8988T (cell line): ENCODE data around the gene ATP5F1D.

ENCODE experiments used
- DNase-seq: peaks from one replicate; pipeline ENCODE4 v3.0.0; 2011

Gene ATP5F1D

GRCh38 chr19:1220976-1221903 lies 20.3 kb upstream of the ATP5F1D start:
- DNase-seq, result no peak

GRCh38 chr19:1221904-1222255 lies 19.7 kb upstream of the ATP5F1D start:
- DNase-seq, result no peak

GRCh38 chr19:1222394-1222793 lies 19.2 kb upstream of the ATP5F1D start:
- DNase-seq, result no peak

GRCh38 chr19:1223018-1223855 lies 18.3 kb upstream of the ATP5F1D start:
- peak; percentile 96 for DNase-seq

- no peak for DNase-seq
These were observed 17.3 kb upstream of the ATP5F1D start for GRCh38 chr19:1224047-1224825.

GRCh38 chr19:1224847-1225246 lies 16.7 kb upstream of the ATP5F1D start:
- DNase-seq, result no peak

GRCh38 chr19:1225440-1226226 lies 15.9 kb upstream of the ATP5F1D start:
- DNase-seq, result no peak

- DNase-seq, result no peak
These were observed 15.4 kb upstream of the ATP5F1D start for GRCh38 chr19:1226227-1226518.

GRCh38 chr19:1226522-1227303 lies 14.8 kb upstream of the ATP5F1D start:
- DNase-seq, result no peak

- DNase-seq, result no peak
These were observed 14.1 kb upstream of the ATP5F1D start for GRCh38 chr19:1227304-1228054.

- DNase-seq, result no peak
These were observed 13.2 kb upstream of the ATP5F1D start for GRCh38 chr19:1228161-1228957.

- no peak for DNase-seq
These were observed 12.3 kb upstream of the ATP5F1D start for GRCh38 chr19:1229056-1229923.

- DNase-seq, result no peak
These were observed 11.4 kb upstream of the ATP5F1D start for GRCh38 chr19:1229924-1230782.

GRCh38 chr19:1230783-1231489 lies 10.6 kb upstream of the ATP5F1D start:
- peak; percentile 75 for DNase-seq

- DNase-seq, result no peak
These were observed 9.6 kb upstream of the ATP5F1D start for GRCh38 chr19:1231729-1232637.

- DNase-seq, result no peak
These were observed 8.9 kb upstream of the ATP5F1D start for GRCh38 chr19:1232652-1233072.
